H9 (cell line): ENCODE measurements around the gene COL4A1. TPM values are rescaled to one million over a fixed set of nuclear protein-coding genes. Genes with fewer than 3 reads are reported as not detected.

ENCODE experiments used
- DNase-seq: peaks from one replicate; pipeline ENCODE4 v3.0.0-alpha.2; 2017
- H2AFZ ChIP-seq: one replicate; pipeline ENCODE4 v1.6.1; 2013; ENCODE audit warnings: mild to moderate bottlenecking, low read length, control low read depth, moderate library complexity
- H2AK5ac ChIP-seq: 2 replicates; pipeline ENCODE4 v1.6.1; 2013; ENCODE audit warnings: low read length, control low read depth, mixed read lengths; ENCODE audit not compliant: insufficient read length
- H2BK120ac ChIP-seq: one replicate; pipeline ENCODE4 v1.6.1; 2013; ENCODE audit warnings: low read depth, mild to moderate bottlenecking, low read length, control low read depth, inconsistent platforms; ENCODE audit not compliant: poor library complexity, severe bottlenecking
- H2BK12ac ChIP-seq: 2 replicates; pipeline ENCODE4 v1.6.1; 2013; ENCODE audit warnings: low read length, control low read depth, mixed read lengths, low read depth; ENCODE audit not compliant: insufficient read length
- H2BK15ac ChIP-seq: 2 replicates; pipeline ENCODE4 v1.6.1; 2013; ENCODE audit warnings: low read depth, low read length, control low read depth
- H2BK20ac ChIP-seq: one replicate; pipeline ENCODE4 v1.6.1; 2013; ENCODE audit warnings: low read depth, mild to moderate bottlenecking, low read length, control low read depth, inconsistent platforms; ENCODE audit not compliant: poor library complexity, severe bottlenecking
- H2BK5ac ChIP-seq: 2 replicates; pipeline ENCODE4 v1.6.1; 2013; ENCODE audit warnings: low read length, control low read depth, mixed read lengths; ENCODE audit not compliant: insufficient read length
- H3K14ac ChIP-seq: 2 replicates; pipeline ENCODE4 v1.6.1; 2013; ENCODE audit warnings: low read length, control low read depth; ENCODE audit not compliant: insufficient read depth
- H3K18ac ChIP-seq: 2 replicates; pipeline ENCODE4 v1.6.1; 2013; ENCODE audit warnings: low read depth, mild to moderate bottlenecking, mixed read lengths, low read length, control low read depth; ENCODE audit not compliant: insufficient read length
- H3K23ac ChIP-seq: 2 replicates; pipeline ENCODE4 v1.6.1; 2013; ENCODE audit warnings: low read length, control low read depth, mixed read lengths, low read depth; ENCODE audit not compliant: insufficient read length
- H3K23me2 ChIP-seq: 2 replicates; pipeline ENCODE4 v1.6.1; 2013; ENCODE audit warnings: low read depth, mild to moderate bottlenecking, mixed read lengths, low read length, control low read depth; ENCODE audit not compliant: insufficient read length, poor library complexity, severe bottlenecking
- H3K27ac ChIP-seq: 2 replicates; pipeline ENCODE4 v1.5.1; 2013; ENCODE audit warnings: low read length, control low read depth, mixed read lengths, low read depth; ENCODE audit not compliant: insufficient read length
- H3K27me3 ChIP-seq: 2 replicates; pipeline ENCODE4 v1.6.1; 2013; ENCODE audit warnings: low read length, control low read depth, inconsistent platforms; ENCODE audit not compliant: insufficient read depth
- H3K4ac ChIP-seq: 2 replicates; pipeline ENCODE4 v1.6.1; 2013; ENCODE audit warnings: low read depth, mild to moderate bottlenecking, control low read depth, inconsistent platforms, low read length, moderate library complexity
- H3K4me1 ChIP-seq: 2 replicates; pipeline ENCODE4 v1.6.1; 2013; ENCODE audit warnings: low read length, control low read depth, inconsistent platforms; ENCODE audit not compliant: insufficient read depth
- H3K4me2 ChIP-seq: 2 replicates; pipeline ENCODE4 v1.6.1; 2013; ENCODE audit warnings: low read length, control low read depth, mixed read lengths; ENCODE audit not compliant: insufficient read length, insufficient read depth
- H3K56ac ChIP-seq: 2 replicates; pipeline ENCODE4 v1.6.1; 2013; ENCODE audit warnings: low read depth, mild to moderate bottlenecking, mixed read lengths, low read length, control low read depth; ENCODE audit not compliant: insufficient read length
- H3K79me1 ChIP-seq: 2 replicates; pipeline ENCODE4 v1.6.1; 2013; ENCODE audit warnings: low read depth, mild to moderate bottlenecking, moderate library complexity, low read length, control low read depth, inconsistent platforms; ENCODE audit not compliant: insufficient read depth, poor library complexity, severe bottlenecking
- H3K79me2 ChIP-seq: 2 replicates; pipeline ENCODE4 v1.6.1; 2013; ENCODE audit warnings: low read length, control low read depth, inconsistent platforms; ENCODE audit not compliant: insufficient read depth
- H3K9ac ChIP-seq: 2 replicates; pipeline ENCODE4 v1.6.1; 2013; ENCODE audit warnings: low read length, control low read depth, mixed read lengths; ENCODE audit not compliant: insufficient read length; ENCODE audit errors: extremely low read depth
- H3K9me3 ChIP-seq: one replicate; pipeline ENCODE4 v1.6.1; 2013; ENCODE audit warnings: low read depth, low read length, inconsistent platforms; ENCODE audit not compliant: control insufficient read depth
- H3T11ph ChIP-seq: one replicate; pipeline ENCODE4 v1.6.1; 2013; ENCODE audit warnings: mild to moderate bottlenecking, low read length, control low read depth, inconsistent platforms
- H4K20me1 ChIP-seq: one replicate; pipeline ENCODE4 v1.6.1; 2013; ENCODE audit not compliant: control insufficient read depth, insufficient read length, insufficient read depth
- H4K5ac ChIP-seq: 2 replicates; pipeline ENCODE4 v1.6.1; 2013; ENCODE audit warnings: low read depth, mild to moderate bottlenecking, mixed read lengths, low read length, control low read depth; ENCODE audit not compliant: insufficient read length
- H4K8ac ChIP-seq: replicated peaks from 2 replicates; pipeline ENCODE4 v1.6.1; 2013; ENCODE audit warnings: low read length, control low read depth, mixed read lengths, low read depth; ENCODE audit not compliant: insufficient read length
- H4K91ac ChIP-seq: 2 replicates; pipeline ENCODE4 v1.6.1; 2013; ENCODE audit warnings: low read depth, mild to moderate bottlenecking, moderate library complexity, mixed read lengths, low read length, control low read depth; ENCODE audit not compliant: insufficient read length
- H3K27ac Mint-ChIP-seq, 3 experiments: 2 replicates in 2 of 3; 3 replicates in 1 of 3; pipeline ENCODE4 v1.8.0; 2020 to 2021; ENCODE audit warnings: mixed read lengths in 3 of 3, mild to moderate bottlenecking in 1 of 3, moderate library complexity in 1 of 3
- H3K27me3 Mint-ChIP-seq: 2 replicates; pipeline ENCODE4 v1.8.0; 2021; ENCODE audit warnings: low read depth, mild to moderate bottlenecking, moderate library complexity, mixed read lengths
- H3K36me3 Mint-ChIP-seq, 3 experiments: 2 replicates in 2 of 3; 3 replicates in 1 of 3; pipeline ENCODE4 v1.8.0; 2020 to 2021; ENCODE audit warnings: low read depth in 3 of 3, mixed read lengths in 3 of 3; ENCODE audit not compliant: insufficient read depth in 1 of 3
- H3K4me1 Mint-ChIP-seq, 2 experiments: 2 replicates each; pipeline ENCODE4 v1.8.0; 2020; ENCODE audit warnings: mixed read lengths in 2 of 2
- H3K4me3 Mint-ChIP-seq, 2 experiments: 2 replicates in 1 of 2; 3 replicates in 1 of 2; pipeline ENCODE4 v1.8.0; 2020 to 2021; ENCODE audit warnings: mild to moderate bottlenecking in 2 of 2, mixed read lengths in 2 of 2, moderate library complexity in 1 of 2
- H3K9me3 Mint-ChIP-seq, 2 experiments: 2 replicates in 1 of 2; 3 replicates in 1 of 2; pipeline ENCODE4 v1.8.0; 2020; ENCODE audit warnings: mild to moderate bottlenecking in 2 of 2, mixed read lengths in 2 of 2, moderate library complexity in 1 of 2
- WGBS: extraction: QIAGEN DNeasy Blood & Tissue Kit; methylation state at CpG from one replicate; pipeline ENCODE4 v1.1.7; 2013; ENCODE audit warnings: missing lambda C conversion rate, low lambda C conversion rate, mixed read lengths; ENCODE audit not compliant: insufficient read length; ENCODE audit errors: extremely low coverage; 5-methylcytosine and 5-hydroxymethylcytosine counted together
- total RNA-seq: library from RNA; stranded (reverse); gene quantifications from 2 replicates; pipeline ENCODE4 v1.2.1, GENCODE V29; 2021
- TF ChIP-seq, protein P1 (sequence below): fragments of 200-600 bp; sonication (generic); conservative IDR thresholded peaks from 3 replicates; pipeline ENCODE4 v1.8.0; 2021; ENCODE audit warnings: antibody characterized with exemption, mild to moderate bottlenecking

COL4A1 gene
- total RNA-seq, 1 experiment from 2014 or later, result 73.1 TPM

DNA sequence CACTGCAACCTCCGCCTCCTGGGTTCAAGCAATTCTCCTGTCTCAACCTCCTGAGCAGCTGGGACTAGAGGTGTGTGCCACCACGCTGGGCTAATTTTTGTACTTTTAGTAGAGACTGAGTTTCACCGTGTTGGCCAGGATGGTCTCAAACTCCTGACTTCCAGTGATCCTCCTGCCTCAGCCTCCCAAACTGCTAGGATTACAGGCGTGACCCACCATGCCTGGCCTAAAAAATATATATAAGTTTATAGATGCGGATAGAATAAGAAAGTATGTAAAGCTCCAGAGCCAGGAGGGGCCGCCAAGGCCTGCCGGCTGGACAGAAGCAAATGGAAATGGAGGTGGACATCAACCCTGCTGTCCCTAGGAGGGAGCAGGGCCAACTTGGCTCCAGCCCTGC is 66.0 kb downstream of the COL4A1 start:
- no peaks in the 10 kb centered on the region for H3K9me3 ChIP-seq
- no peak overlapping the region for H3K56ac ChIP-seq
- Mint-ChIP-seq H3K27ac (no peak overlapping the region), H3K4me1 (peaks cover 13% of the 10 kb centered on the region in 2 experiments), H3K27me3 (no peaks in the 10 kb centered on the region), H3K9me3 (no peaks in the 10 kb centered on the region), H3K4me3 (no peak overlapping the region), H3K36me3 (no peaks in the 10 kb centered on the region)
- H3K79me2 ChIP-seq, result no peaks in the 10 kb centered on the region
- no peak overlapping the region for H2BK15ac ChIP-seq
- no peaks in the 10 kb centered on the region for H4K20me1 ChIP-seq
- H3K4ac ChIP-seq, result no peak overlapping the region
- no peak overlapping the region for H4K5ac ChIP-seq
- H3K27me3 ChIP-seq, result no peaks in the 10 kb centered on the region
- no peaks in the 10 kb centered on the region for H3K79me1 ChIP-seq
- H3T11ph ChIP-seq, result no peak overlapping the region
- H3K23me2 ChIP-seq, result no peaks in the 10 kb centered on the region
- H2BK120ac ChIP-seq, result no peak overlapping the region
- no peak overlapping the region for H2AFZ ChIP-seq
- TF ChIP-seq, protein P1, sequence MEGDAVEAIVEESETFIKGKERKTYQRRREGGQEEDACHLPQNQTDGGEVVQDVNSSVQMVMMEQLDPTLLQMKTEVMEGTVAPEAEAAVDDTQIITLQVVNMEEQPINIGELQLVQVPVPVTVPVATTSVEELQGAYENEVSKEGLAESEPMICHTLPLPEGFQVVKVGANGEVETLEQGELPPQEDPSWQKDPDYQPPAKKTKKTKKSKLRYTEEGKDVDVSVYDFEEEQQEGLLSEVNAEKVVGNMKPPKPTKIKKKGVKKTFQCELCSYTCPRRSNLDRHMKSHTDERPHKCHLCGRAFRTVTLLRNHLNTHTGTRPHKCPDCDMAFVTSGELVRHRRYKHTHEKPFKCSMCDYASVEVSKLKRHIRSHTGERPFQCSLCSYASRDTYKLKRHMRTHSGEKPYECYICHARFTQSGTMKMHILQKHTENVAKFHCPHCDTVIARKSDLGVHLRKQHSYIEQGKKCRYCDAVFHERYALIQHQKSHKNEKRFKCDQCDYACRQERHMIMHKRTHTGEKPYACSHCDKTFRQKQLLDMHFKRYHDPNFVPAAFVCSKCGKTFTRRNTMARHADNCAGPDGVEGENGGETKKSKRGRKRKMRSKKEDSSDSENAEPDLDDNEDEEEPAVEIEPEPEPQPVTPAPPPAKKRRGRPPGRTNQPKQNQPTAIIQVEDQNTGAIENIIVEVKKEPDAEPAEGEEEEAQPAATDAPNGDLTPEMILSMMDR, result no peak
- H4K8ac ChIP-seq, result no peak overlapping the region
- H3K9ac ChIP-seq, result no peak overlapping the region
- H2BK12ac ChIP-seq, result no peak overlapping the region
- no peak overlapping the region for H3K4me2 ChIP-seq
- H2BK20ac ChIP-seq, result no peak overlapping the region
- H4K91ac ChIP-seq, result no peak overlapping the region
- no peak overlapping the region for H3K18ac ChIP-seq
- no CpG with 5 or more reads among the region's 7 CpGs for WGBS
- no peaks in the 10 kb centered on the region for H3K4me1 ChIP-seq
- H2AK5ac ChIP-seq, result no peak overlapping the region
- H3K14ac ChIP-seq, result no peak overlapping the region
- H2BK5ac ChIP-seq, result no peak overlapping the region
- H3K23ac ChIP-seq, result no peak overlapping the region
- no peak overlapping the region for H3K27ac ChIP-seq
- no peak for DNase-seq
